AG20443 (cell line): ENCODE results near the gene CC2D1A.
A peak's percentile ranks its signal among the peaks of the same experiment; 100 is the strongest.
"Not testable (repeated sequence)": the region's sequence is repeated elsewhere in the genome, so short reads cannot be mapped to it uniquely, and the experiment has no call there.

Experiments used
- DNase-seq: peaks from one replicate; pipeline ENCODE4 v3.0.0; 2012; ENCODE audit warnings: low spot score, mixed read lengths

CC2D1A gene

GRCh38 chr19:13908674-13909073 lies 2.7 kb downstream of the CC2D1A start:
- DNase-seq = no peak

- DNase-seq = no peak
These were observed 3.4 kb downstream of the CC2D1A start for GRCh38 chr19:13909430-13909829.

- DNase-seq = no peak
These were observed 7.4 kb downstream of the CC2D1A start for GRCh38 chr19:13913352-13913751.

GRCh38 chr19:13914777-13915176 lies 8.8 kb downstream of the CC2D1A start:
- DNase-seq = no peak

DNA sequence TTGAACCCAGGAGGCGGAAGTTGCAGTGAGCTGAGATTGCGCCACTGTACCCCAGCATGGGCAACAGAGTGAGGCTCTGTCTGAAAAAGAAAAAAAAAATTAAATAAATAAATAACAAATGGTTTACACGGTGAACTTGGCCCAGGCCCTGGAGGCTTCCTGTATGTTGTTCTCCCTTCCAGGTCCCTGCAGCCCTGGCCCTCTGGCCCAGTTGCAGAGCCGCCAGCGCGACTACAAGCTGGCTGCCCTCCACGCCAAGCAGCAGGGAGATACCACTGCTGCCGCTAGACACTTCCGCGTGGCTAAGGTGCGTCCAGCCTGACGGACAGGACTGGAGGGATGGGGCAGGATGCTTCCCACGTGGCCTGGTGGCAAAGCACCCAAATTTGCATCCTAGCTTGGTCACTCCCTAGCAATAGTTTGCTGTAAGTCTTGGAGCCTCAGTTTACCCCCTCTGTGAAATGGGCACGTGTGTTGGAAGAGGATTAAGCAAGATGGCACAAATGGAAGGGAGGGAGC lies 11.9 kb downstream of the CC2D1A start:
- no peak for DNase-seq

DNA sequence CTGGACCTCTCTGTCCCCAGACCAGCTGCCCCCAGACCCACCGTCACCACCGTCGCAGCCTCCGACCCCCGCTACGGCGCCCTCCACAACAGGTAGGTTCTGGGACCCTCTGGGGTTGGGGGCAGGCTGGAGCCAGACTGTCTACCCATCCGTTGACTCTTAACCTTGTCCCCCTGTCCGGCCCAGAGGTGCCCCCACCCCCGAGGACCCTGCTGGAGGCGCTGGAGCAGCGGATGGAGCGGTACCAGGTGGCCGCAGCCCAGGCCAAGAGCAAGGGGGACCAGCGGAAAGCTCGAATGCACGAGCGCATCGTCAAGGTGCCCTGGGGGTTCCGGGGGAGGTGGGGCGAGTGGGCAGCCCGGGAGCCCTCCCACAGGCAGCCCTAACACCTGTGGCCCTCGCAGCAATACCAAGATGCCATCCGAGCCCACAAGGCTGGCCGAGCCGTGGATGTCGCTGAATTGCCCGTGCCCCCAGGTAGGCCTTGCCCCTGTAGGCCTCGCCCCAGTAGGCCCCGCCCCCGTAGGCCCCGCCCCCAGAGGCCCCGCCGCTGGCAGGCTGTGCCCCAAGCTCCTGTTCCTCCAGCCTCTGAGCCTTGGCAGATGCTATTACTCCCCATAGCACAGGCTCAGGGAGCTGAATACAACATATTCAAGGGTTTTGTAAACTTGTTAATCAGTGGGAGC lies 12.9 kb downstream of the CC2D1A start:
- no peak for DNase-seq

GRCh38 chr19:13920524-13920923 lies 14.5 kb downstream of the CC2D1A start:
- DNase-seq = no peak

DNA sequence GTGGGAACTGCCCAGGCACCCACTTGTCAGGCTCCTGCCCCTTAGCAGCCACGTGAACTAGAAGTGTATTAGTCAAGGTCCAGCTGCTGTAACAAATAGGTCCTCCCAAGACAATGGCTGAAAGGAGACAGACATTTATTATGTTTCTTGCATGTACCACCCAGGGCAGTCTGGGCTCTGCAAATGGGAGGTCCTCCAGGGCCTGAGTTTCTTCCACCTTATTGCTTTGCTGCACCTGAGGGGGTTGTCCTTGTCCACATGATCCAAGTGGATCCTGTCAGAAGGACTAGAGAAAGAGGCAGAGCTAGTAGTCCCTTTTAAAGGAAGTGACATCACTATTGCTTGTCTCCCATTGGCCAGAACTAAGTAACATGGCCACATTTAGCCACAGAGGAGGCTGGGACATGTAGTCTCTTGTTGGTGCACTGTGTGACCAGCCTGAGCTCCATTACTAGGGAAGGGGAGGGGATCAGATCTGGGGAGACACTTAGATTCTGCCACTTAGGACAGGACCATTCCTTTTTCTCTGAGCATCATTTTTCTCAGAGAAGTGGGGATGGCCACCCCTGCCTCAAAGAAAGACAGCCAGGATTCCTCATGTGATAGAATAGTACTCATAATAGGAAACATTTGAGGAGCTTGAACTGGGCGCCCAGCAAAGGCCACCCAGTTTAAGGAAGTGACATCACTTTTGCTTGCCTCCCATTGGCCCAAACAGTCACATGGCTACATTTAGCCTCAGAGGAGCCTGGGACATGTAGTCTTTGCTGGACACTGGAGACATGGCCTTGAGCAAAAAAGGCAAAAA lies 15.1 kb downstream of the CC2D1A start:
- peak; percentile 63 for DNase-seq

- DNase-seq = not testable (repeated sequence)
These were observed 16.1 kb downstream of the CC2D1A start for GRCh38 chr19:13922118-13922517.

DNA sequence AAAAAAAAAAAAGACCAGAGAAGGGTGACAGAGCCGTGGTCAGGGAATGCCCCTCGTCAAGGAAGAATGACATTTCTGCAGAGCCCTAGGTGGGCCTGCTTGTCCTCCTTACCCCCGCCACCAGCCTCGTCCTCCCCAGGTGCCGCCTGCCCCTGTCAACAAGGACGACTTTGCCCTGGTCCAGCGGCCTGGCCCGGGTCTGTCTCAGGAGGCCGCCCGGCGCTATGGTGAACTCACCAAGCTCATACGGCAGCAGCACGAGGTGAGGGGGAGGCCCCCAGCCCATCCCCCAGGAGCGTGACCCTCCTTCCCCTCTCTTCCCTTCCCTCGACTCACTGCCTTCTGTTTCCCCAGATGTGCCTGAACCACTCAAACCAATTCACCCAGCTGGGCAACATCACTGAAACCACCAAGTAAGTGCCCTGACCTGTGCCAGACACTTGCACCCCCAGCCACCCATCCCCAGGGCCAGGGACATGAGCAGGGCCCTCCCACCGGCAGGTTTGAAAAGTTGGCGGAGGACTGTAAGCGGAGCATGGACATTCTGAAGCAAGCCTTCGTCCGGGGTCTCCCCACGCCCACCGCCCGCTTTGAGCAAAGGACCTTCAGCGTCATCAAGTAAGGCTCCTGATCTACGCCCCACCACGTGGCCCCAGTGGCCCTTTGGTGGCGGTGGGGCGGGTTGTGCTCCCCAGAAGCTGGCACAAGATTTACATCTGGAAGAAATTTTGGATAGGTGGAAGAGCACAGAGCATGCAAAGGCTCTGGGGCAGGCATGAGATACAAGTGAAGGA lies 17.4 kb downstream of the CC2D1A start:
- no peak for DNase-seq

GRCh38 chr19:13926010-13926409 lies 20.0 kb downstream of the CC2D1A start:
- no peak for DNase-seq

DNA sequence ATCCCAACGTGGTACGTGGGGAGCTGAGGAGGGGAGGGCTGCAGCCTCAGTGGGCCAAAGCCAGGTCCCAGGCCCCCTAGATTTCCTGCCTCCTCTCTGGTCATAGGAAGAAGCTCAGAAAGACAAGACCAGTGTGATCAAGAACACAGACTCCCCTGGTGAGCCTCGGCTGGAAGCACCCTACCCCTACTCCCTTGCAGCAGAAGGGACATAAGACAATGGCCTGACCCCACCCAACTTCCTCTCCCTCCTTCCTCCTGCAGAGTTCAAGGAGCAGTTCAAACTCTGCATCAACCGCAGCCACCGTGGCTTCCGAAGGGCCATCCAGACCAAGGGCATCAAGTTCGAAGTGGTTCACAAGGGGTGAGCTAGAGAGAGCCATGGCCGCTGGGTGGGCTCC lies 20.7 kb downstream of the CC2D1A start:
- DNase-seq = no peak

- DNase-seq = no peak
These were observed 23.3 kb downstream of the CC2D1A start for GRCh38 chr19:13929340-13929739.

GRCh38 chr19:13929956-13930355 lies 24.0 kb downstream of the CC2D1A start:
- DNase-seq = no peak

DNA sequence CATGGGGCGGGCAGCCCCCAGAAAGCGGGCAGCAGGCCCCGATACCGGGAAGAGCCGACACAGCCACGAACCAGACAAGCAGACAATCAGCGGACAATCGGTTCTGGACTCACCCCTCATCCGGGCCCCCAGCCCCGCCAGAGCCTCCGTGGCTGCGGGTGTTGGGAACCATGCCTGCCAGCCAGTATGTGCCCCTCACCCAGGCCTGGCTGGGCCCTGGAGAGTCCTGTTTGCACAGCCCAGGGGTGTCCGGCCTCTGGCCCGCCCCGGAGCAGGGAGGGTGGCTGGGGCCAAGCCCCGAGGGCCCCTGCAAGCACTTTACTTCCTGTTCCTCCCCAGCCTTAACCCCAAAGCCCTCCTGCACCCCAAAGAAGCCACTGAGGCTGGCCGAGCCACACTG lies 24.4 kb downstream of the CC2D1A start:
- DNase-seq = no peak

DNA sequence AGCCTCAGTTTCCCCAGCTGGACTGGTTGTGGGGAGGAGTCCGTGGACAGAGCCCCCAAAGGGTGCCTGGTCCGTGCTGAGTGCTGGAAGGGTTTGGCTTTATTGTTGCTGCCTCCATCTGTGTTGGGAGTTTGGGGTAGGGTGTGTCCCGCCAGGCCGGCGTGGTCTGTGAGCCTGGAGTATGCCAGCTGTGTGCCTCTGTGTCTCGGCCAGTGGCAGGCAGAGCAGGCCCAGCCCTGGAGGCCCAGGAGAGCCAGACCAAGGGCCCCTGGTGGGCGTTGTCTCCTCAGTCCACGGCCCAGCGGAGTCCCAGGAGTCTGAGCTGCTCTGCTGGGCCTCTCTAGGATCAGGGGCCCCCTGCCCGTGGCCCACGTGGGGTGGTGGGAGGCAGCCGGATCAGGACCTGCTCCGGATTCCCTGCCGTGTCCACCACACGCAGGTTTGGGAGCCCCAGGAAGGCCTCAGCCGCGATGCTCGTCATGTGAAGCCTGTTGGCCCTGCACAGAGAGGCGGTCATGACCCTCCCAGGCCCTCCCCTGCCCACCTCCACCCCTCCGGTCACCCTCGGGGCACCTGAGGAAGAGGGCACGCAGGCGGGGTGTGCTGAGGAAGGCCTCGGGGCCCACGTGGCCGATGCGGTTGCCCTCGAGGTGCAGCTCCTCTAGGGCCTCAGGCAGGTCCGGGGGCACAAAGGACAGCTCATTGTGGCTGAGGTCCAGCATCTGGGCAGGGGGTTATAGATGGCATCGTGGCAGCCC lies 25.6 kb downstream of the CC2D1A start:
- DNase-seq = no peak

DNA sequence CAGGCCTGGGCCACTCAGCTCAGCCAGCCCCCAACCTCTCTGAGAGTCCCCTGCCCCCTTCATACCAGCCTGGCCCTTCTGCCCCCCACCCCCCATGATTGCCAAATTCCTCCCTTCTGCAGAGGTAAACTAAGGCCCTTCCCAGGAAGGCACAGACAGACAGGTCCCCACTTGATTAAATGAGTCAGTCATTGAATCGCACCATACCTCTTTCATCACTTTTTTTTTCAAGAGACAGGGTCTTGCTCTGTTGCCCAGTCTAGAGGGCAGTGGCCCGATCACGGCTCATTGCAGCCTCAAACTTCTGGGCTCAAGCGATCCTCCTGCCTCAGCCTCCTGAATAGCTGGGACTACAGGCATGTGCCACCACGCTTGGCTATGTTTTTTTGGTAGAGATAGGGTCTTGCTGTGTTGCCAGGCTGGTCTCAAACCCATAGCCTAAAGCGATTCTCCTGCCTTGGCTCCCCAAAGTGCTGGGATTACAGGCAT lies 26.2 kb downstream of the CC2D1A start:
- DNase-seq = no peak

DNA sequence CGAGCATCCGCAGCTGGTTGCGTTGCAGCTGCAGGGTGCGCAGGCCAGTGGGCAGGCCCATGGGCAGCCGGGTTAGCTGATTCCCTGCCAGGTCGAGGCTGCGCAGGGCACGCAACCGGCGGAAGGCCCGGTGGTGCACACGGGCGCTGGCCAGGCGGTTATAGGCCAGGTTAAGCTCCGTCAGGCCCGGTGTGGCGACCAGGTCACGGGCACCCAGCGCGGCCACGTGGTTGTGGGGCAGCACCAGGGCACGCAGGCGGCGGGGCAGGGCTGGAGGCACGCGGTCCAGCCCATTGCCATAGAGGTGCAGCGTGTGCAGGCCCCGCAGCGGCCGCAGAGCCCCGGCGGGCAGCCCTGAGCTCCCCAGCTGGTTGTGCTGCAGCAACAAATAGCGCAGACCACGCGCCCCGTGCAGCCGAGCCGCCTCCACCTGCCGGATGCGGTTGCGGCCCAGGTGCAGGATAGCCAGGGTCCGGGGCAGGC lies 27.0 kb downstream of the CC2D1A start:
- DNase-seq = no peak

- DNase-seq = no peak
These were observed 28.7 kb downstream of the CC2D1A start for GRCh38 chr19:13934785-13935109.

DNA sequence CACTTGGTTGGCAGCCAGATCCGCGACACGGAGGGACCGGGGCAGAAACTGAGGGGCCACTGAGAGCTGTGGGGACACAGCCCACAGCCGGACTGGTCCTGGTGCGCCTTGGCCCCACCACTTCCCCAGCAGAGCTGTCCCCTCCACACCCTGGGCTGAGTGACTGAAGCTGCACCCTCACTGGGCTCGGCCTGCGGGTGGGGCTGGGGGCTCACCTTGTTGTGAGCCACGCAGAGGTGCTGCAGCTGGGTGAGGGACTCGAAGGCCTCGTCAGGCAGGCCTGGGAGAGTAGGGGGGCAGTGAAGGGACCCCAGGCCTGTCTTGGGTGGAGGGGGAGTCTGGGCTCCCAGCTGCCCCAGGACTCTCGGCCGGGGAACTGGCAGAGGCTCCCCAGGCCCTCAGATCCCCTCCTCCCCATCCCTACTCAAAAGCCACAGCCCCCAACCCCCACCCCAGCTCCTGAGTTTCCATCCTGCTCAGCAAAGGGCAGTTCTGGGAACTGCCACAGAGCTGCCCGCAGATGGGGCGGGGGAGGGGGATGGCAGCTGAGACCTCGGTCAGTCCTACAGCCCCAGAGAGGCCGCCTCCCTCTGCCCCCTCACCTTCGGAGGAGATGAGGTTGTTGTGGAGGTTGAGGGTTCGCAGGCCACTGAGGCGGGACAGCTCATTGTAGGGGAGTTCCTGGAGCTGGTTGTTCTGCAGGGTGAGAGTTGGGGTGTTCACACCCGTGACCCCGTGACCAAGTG lies 29.9 kb downstream of the CC2D1A start:
- DNase-seq = no peak
